KMS-11 (cell line): ENCODE data around the gene MPZL1.
A peak's percentile ranks its signal among the peaks of the same experiment; 100 is the strongest.

Source experiments
- H2AFZ ChIP-seq: fragments of 200-600 bp; sonication (generic); 2 replicates; pipeline ENCODE4 v1.6.1; 2016; ENCODE audit warnings: antibody characterized with exemption, mixed run types, low read depth
- H3K27ac ChIP-seq: fragments of 200-600 bp; sonication (generic); 2 replicates; pipeline ENCODE4 v1.6.1; 2016; ENCODE audit warnings: mild to moderate bottlenecking, mixed run types
- H3K27me3 ChIP-seq: fragments of 200-600 bp; sonication (generic); 2 replicates; pipeline ENCODE4 v1.6.1; 2017; ENCODE audit warnings: mild to moderate bottlenecking, low read depth, mixed run types, moderate library complexity; ENCODE audit not compliant: insufficient read depth
- H3K36me3 ChIP-seq: fragments of 200-600 bp; sonication (generic); 2 replicates; pipeline ENCODE4 v1.6.1; 2017; ENCODE audit warnings: mild to moderate bottlenecking, mixed run types; ENCODE audit not compliant: insufficient read depth
- H3K4me1 ChIP-seq: fragments of 200-600 bp; sonication (generic); 2 replicates; pipeline ENCODE4 v1.6.1; 2016; ENCODE audit warnings: mild to moderate bottlenecking, low read depth, mixed run types; ENCODE audit not compliant: poor library complexity, severe bottlenecking
- H3K4me2 ChIP-seq: fragments of 200-600 bp; sonication (generic); 2 replicates; pipeline ENCODE4 v1.7.0; 2016; ENCODE audit warnings: mild to moderate bottlenecking, mixed run types
- H3K4me3 ChIP-seq: fragments of 200-600 bp; sonication (generic); IDR thresholded peaks from 2 replicates; pipeline ENCODE4 v1.6.1; 2017; ENCODE audit warnings: low read depth, low read length, mixed read lengths; ENCODE audit not compliant: insufficient read depth
- H3K79me2 ChIP-seq: fragments of 200-600 bp; sonication (generic); 2 replicates; pipeline ENCODE4 v1.6.1; 2016; ENCODE audit warnings: low read depth, mixed run types; ENCODE audit not compliant: insufficient read depth
- H3K9ac ChIP-seq: fragments of 200-600 bp; sonication (generic); 2 replicates; pipeline ENCODE4 v1.6.1; 2016; ENCODE audit warnings: mild to moderate bottlenecking, mixed run types
- H4K20me1 ChIP-seq: fragments of 200-600 bp; sonication (generic); 2 replicates; pipeline ENCODE4 v1.6.1; 2016; ENCODE audit warnings: mild to moderate bottlenecking, mixed run types; ENCODE audit not compliant: insufficient read depth
- TF ChIP-seq, protein P1 (sequence below): fragments of 200-600 bp; sonication (generic); conservative IDR thresholded peaks from 2 replicates; pipeline ENCODE4 v1.6.1; 2017; ENCODE audit warnings: low read depth, mild to moderate bottlenecking, antibody characterized with exemption, low read length, moderate library complexity, mixed read lengths

The MPZL1 gene

DNA sequence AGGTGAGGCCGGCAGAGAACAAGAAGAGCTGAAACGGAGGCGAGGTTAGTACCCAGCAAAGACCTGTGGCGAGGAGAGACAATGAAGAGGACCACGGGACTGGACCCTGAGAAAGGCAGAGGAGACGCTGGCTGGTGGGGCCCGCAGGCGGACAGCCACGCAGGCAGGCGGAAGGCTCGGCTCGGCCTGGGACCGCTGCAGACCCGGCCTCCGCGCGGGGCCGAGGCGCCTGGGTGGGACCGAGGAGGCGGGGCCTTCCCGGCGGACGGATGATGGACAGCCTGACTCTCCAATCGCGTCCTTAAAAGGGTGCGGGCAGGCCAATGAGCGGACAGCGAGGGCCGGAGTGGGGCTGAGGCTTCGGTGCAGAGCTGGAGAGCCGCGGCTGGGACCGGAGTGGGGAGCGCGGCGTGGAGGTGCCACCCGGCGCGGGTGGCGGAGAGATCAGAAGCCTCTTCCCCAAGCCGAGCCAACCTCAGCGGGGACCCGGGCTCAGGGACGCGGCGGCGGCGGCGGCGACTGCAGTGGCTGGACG lies at the start of gene MPZL1:
Gene MPZL1, plus strand, starts transcription at position 366 of the 535 bp plus-strand sequence. CDS start 170 bp downstream, outside the sequence.
- Histone ChIP-seq H3K9ac (peak within 1 kb of the TSS; percentile 63), H3K4me3 (peak within 1 kb of the TSS; percentile 96), H4K20me1 (no peaks in the 10 kb centered on the region), H3K4me2 (peak within 1 kb of the TSS; percentile 76), H3K27ac (peak within 1 kb of the TSS; percentile 48), H3K4me1 (peaks cover 45% of the 10 kb centered on the region), H3K27me3 (no peaks in the 10 kb centered on the region), H3K79me2 (peaks cover 34% of the 10 kb centered on the region; the same call in 1 of the 2 replicates), H2AFZ (peak within 1 kb of the TSS; percentile 85), H3K36me3 (no peaks in the 10 kb centered on the region)
- TF ChIP-seq, protein P1, sequence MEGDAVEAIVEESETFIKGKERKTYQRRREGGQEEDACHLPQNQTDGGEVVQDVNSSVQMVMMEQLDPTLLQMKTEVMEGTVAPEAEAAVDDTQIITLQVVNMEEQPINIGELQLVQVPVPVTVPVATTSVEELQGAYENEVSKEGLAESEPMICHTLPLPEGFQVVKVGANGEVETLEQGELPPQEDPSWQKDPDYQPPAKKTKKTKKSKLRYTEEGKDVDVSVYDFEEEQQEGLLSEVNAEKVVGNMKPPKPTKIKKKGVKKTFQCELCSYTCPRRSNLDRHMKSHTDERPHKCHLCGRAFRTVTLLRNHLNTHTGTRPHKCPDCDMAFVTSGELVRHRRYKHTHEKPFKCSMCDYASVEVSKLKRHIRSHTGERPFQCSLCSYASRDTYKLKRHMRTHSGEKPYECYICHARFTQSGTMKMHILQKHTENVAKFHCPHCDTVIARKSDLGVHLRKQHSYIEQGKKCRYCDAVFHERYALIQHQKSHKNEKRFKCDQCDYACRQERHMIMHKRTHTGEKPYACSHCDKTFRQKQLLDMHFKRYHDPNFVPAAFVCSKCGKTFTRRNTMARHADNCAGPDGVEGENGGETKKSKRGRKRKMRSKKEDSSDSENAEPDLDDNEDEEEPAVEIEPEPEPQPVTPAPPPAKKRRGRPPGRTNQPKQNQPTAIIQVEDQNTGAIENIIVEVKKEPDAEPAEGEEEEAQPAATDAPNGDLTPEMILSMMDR, result no peak

DNA sequence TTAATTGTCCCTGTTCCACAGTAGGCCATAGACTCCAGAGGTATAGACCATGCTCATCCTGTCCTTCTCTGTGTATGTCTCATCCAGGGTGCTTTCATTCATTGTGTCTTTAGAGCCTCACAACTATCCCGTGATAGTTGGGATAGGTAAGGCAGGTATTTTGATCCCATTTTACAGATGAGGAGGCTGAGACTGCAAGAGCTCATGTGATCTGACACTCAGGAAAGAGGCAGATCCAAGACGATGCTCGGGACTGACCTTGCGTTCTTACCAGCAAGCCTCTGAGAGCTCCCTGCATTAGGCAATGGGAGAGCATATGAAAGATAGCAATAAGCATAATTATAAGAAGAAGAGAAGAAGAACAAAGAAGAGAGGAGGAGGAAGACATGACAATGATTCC lies 49.0 kb upstream of the MPZL1 start:
- peaks cover 38% of the 10 kb centered on the region for H3K4me1 ChIP-seq
- no peak overlapping the region for H3K9ac ChIP-seq
- no peak overlapping the region for H3K27ac ChIP-seq
- H4K20me1 ChIP-seq, result no peaks in the 10 kb centered on the region
- no peaks in the 10 kb centered on the region for H3K27me3 ChIP-seq
- TF ChIP-seq, protein P1, result no peak
- H3K79me2 ChIP-seq, result peaks cover 4% of the 10 kb centered on the region; the same call in 1 of the 2 replicates
- no peak overlapping the region for H3K4me3 ChIP-seq
- no peak overlapping the region for H3K4me2 ChIP-seq
- H2AFZ ChIP-seq, result no peak overlapping the region
- H3K36me3 ChIP-seq, result peaks cover 9% of the 10 kb centered on the region; the same call in 1 of the 2 replicates

DNA sequence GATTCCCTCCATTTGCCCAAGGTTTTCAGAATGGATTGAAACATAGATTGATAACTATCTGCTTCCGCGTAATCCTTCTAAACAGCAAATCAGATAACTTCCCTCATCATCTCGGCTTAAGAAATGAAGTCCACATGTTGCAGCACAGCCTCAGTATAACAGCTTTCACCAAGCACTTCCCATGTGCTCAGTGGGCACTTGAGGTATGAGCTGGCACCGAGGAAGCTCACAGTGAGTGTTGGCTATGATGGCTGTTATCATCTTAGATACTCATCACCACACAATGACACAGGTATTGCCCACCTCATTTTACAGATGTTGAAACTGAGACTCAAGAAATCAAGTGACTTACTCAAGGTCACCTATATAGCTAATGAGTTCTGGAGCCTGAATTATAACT lies 48.5 kb upstream of the MPZL1 start:
- peaks cover 9% of the 10 kb centered on the region; the same call in 1 of the 2 replicates for H3K36me3 ChIP-seq

DNA sequence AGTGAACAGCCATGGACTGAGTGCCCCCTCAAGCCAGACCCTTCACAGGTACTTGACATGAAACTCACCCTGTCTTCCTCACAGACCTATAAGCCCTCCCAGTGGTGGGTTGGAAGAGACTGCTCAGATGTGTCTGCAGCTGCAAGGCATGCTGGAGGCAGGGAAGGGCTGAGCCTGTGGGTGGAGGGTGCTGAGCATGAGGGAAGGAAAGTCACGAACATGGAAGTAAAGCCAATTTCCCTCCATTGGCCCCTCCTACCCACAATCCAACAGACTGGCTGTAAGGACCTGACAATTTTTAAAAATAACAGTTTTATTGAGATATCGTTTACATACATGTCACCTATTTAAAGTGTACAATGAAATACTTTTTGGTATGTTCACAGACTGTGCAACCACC lies 47.6 kb upstream of the MPZL1 start:
- H3K4me1 ChIP-seq, result peaks cover 27% of the 10 kb centered on the region
- H3K79me2 ChIP-seq, result no peaks in the 10 kb centered on the region; the same call in 1 of the 2 replicates
- no peak overlapping the region for H2AFZ ChIP-seq
- no peak overlapping the region for H3K27ac ChIP-seq
- H3K36me3 ChIP-seq, result peaks cover 9% of the 10 kb centered on the region; the same call in 1 of the 2 replicates
- TF ChIP-seq, protein P1, result no peak
- no peak overlapping the region for H3K4me2 ChIP-seq
- H4K20me1 ChIP-seq, result no peaks in the 10 kb centered on the region
- H3K9ac ChIP-seq, result no peak overlapping the region
- no peaks in the 10 kb centered on the region for H3K27me3 ChIP-seq
- H3K4me3 ChIP-seq, result no peak overlapping the region

More for the DNA sequence above, 48.5 kb upstream of the MPZL1 start:
- Histone ChIP-seq H3K79me2 (no peaks in the 10 kb centered on the region; the same call in 1 of the 2 replicates), H3K4me2 (no peak overlapping the region), H3K27me3 (no peaks in the 10 kb centered on the region), H3K4me3 (no peak overlapping the region), H3K9ac (no peak overlapping the region), H4K20me1 (no peaks in the 10 kb centered on the region), H3K4me1 (peaks cover 34% of the 10 kb centered on the region), H3K27ac (no peak overlapping the region), H2AFZ (no peak overlapping the region)
- TF ChIP-seq, protein P1, result no peak
